GM19463 (cell line): Measurements from ENCODE around the gene MYLK4.

Experiments used
- ATAC-seq: cut with Tn5 transposase; IDR thresholded peaks from one replicate; pipeline ENCODE4 v1.9.1; 2021; ENCODE audit warnings: mild to moderate bottlenecking, moderate library complexity; ENCODE audit not compliant: unreplicated experiment

The MYLK4 gene

GRCh38 chr6:2665146-2666070 is 85.3 kb downstream of the MYLK4 start:
- ATAC-seq = no peak

GRCh38 chr6:2663123-2663522 is 87.6 kb downstream of the MYLK4 start:
- no peak for ATAC-seq

GRCh38 chr6:2661651-2662050 is 89.1 kb downstream of the MYLK4 start:
- ATAC-seq = no peak

GRCh38 chr6:2659882-2660281 is 90.8 kb downstream of the MYLK4 start:
- no peak for ATAC-seq

GRCh38 chr6:2659381-2659780 is 91.3 kb downstream of the MYLK4 start:
- no peak for ATAC-seq

- peak; percentile 94 for ATAC-seq
Measured at GRCh38 chr6:2658788-2659187, 91.9 kb downstream of the MYLK4 start.

GRCh38 chr6:2656460-2657079 is 94.2 kb downstream of the MYLK4 start:
- no peak for ATAC-seq

- ATAC-seq = no peak
Measured at GRCh38 chr6:2655844-2656433, 94.8 kb downstream of the MYLK4 start.

GRCh38 chr6:2653369-2654032 is 97.2 kb downstream of the MYLK4 start:
- no peak for ATAC-seq

- ATAC-seq = no peak
Measured at GRCh38 chr6:2652611-2653010, 98.1 kb downstream of the MYLK4 start.

GRCh38 chr6:2651961-2652360 is 98.8 kb downstream of the MYLK4 start:
- no peak for ATAC-seq

- ATAC-seq = no peak
Measured at GRCh38 chr6:2651536-2651935, 99.2 kb downstream of the MYLK4 start.

GRCh38 chr6:2646346-2646745 is 104.4 kb downstream of the MYLK4 start:
- no peak for ATAC-seq

GRCh38 chr6:2643935-2644539 is 106.7 kb downstream of the MYLK4 start:
- ATAC-seq = no peak

- no peak for ATAC-seq
Measured at GRCh38 chr6:2643130-2643529, 107.6 kb downstream of the MYLK4 start.

GRCh38 chr6:2641044-2641725 is 109.5 kb downstream of the MYLK4 start:
- ATAC-seq = peak; percentile 57

GRCh38 chr6:2640551-2640950 is 110.2 kb downstream of the MYLK4 start:
- no peak for ATAC-seq

GRCh38 chr6:2639896-2640295 is 110.8 kb downstream of the MYLK4 start:
- ATAC-seq = no peak

- ATAC-seq = no peak
Measured at GRCh38 chr6:2639167-2639566, 111.6 kb downstream of the MYLK4 start.

- ATAC-seq = no peak
Measured at GRCh38 chr6:2636672-2637071, 114.0 kb downstream of the MYLK4 start.
